Measurements from ENCODE around the gene GNMT. TPM values are rescaled to one million over a fixed set of nuclear protein-coding genes. Genes with fewer than 3 reads are reported as not detected.

The GNMT gene
- total RNA-seq, 1 experiment from 2014 or later: not detected

GRCh38 chr6:42935322-42935721, 25.2 kb upstream of the GNMT start:
- peaks cover 48% of the 10 kb centered on the region for H3K36me3 Mint-ChIP-seq (ENCODE audit: insufficient read depth, unreplicated experiment)
- POLR2A ChIA-PET: no interaction called here

GRCh38 chr6:42936398-42936797, 24.2 kb upstream of the GNMT start:
- Mint-ChIP-seq H3K4me1 (ENCODE audit: low read depth, unreplicated experiment) (peaks cover 7% of the 10 kb centered on the region), H3K36me3 (ENCODE audit: insufficient read depth, unreplicated experiment) (peaks cover 48% of the 10 kb centered on the region), H3K4me3 (ENCODE audit: unreplicated experiment) (no peak overlapping the region), H3K27me3 (ENCODE audit: insufficient read depth, unreplicated experiment) (no peaks in the 10 kb centered on the region), H3K27ac (ENCODE audit: unreplicated experiment) (no peak overlapping the region), H3K9me3 (ENCODE audit: unreplicated experiment) (no peaks in the 10 kb centered on the region)
- ChIA-PET CTCF (no interaction called here), POLR2A (interaction anchor here (0.6 kb wide), 1 partner anchor 28 kb away, joined by 3 read pairs; no protein-coding TSS in a partner anchor)
- Histone ChIP-seq H3K9me3 (no peaks in the 10 kb centered on the region), H3K27me3 (replicated peaks; ENCODE audit: control insufficient read depth, insufficient read depth, low read length) (no peaks in the 10 kb centered on the region), H3K4me3 (ENCODE audit: low read depth, low read length) (no peak overlapping the region), H3K4me1 (no peaks in the 10 kb centered on the region), H3K36me3 (ENCODE audit: control insufficient read depth, insufficient read depth, low read length) (0 out of 2 replicates have a peak, but pooled peaks cover 2% of the 10 kb centered on the region)
- BruUV-seq (replicated peaks): no TSS peak
- intact Hi-C loops (cut with micrococcal nuclease; ENCODE audit: unreplicated experiment): no loop called here
- TF ChIP-seq CTCF (IDR thresholded peaks at IDR 0.05; ENCODE audit: insufficient read depth in 1 of 2, low read depth in 1 of 2, low read length in 1 of 2, severe bottlenecking in 1 of 2, unreplicated experiment in 1 of 2): no peak
- DNase-seq: no peak

More at GRCh38 chr6:42935322-42935721, 25.2 kb upstream of the GNMT start:
- no peaks in the 10 kb centered on the region for H3K9me3 ChIP-seq
- H3K4me3 Mint-ChIP-seq (ENCODE audit: unreplicated experiment): no peak overlapping the region
- H3K27me3 Mint-ChIP-seq (ENCODE audit: insufficient read depth, unreplicated experiment): no peaks in the 10 kb centered on the region
- CTCF ChIA-PET: no interaction called here
- 0 out of 2 replicates have a peak, but pooled peaks cover 2% of the 10 kb centered on the region for H3K36me3 ChIP-seq (ENCODE audit: control insufficient read depth, insufficient read depth, low read length)
- BruUV-seq (replicated peaks): no TSS peak
- intact Hi-C loops (cut with micrococcal nuclease; ENCODE audit: unreplicated experiment): no loop called here
- H3K4me1 ChIP-seq: 0 out of 2 replicates have a peak, but pooled peaks cover 3% of the 10 kb centered on the region
- peaks cover 9% of the 10 kb centered on the region for H3K4me1 Mint-ChIP-seq (ENCODE audit: low read depth, unreplicated experiment)
- H3K4me3 ChIP-seq (ENCODE audit: low read depth, low read length): no peak overlapping the region
- H3K27me3 ChIP-seq (replicated peaks; ENCODE audit: control insufficient read depth, insufficient read depth, low read length): no peaks in the 10 kb centered on the region
- no peaks in the 10 kb centered on the region for H3K9me3 Mint-ChIP-seq (ENCODE audit: unreplicated experiment)
- DNase-seq: no peak
- TF ChIP-seq CTCF (IDR thresholded peaks at IDR 0.05; ENCODE audit: insufficient read depth in 1 of 2, low read depth in 1 of 2, low read length in 1 of 2, severe bottlenecking in 1 of 2, unreplicated experiment in 1 of 2): no peak
- no peak overlapping the region for H3K27ac Mint-ChIP-seq (ENCODE audit: unreplicated experiment)

DNA sequence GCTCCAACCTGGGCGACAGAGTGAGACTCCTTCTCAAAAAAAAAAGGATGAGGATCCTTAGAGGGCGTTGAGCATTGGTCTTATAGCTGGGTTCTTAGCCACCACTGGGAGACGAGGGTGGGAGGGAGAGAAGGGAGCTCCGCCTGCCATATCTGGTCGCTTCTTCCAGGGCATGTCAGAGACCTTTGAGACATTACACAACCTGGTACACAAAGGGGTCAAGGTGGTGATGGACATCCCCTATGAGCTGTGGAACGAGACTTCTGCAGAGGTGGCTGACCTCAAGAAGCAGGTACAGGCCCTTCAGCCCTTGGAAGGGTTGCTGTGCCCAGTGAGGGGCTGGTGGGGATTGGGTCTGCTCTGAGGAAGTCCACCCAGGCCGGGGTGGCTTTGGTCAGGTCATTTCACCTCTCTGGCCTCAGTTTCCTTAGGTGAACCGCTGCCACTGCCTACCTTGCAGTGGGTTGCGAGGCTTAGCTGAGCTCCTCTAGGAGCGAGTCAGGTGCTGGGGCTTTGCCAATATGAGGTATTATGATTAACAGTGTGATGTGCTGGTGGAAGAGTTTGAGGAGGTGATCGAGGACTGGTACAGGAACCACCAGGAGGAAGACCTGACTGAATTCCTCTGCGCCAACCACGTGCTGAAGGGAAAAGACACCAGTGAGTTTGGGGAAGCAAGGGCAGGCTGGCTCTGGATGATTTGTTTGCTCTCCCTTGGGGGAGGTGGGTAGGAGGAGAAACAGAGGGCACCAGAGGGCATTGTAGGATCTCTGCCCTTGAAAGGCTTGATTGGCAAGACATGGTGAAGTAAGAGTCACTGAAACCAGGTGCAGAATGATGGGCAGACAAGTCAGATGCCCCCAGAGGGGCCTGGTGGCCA, 22.8 kb upstream of the GNMT start:
- no peak for DNase-seq
- H3K36me3 ChIP-seq (ENCODE audit: control insufficient read depth, insufficient read depth, low read length): 0 out of 2 replicates have a peak, but pooled peaks cover 2% of the 10 kb centered on the region
- Mint-ChIP-seq H3K27ac (ENCODE audit: unreplicated experiment) (no peak overlapping the region), H3K36me3 (ENCODE audit: insufficient read depth, unreplicated experiment) (peaks cover 37% of the 10 kb centered on the region), H3K4me3 (ENCODE audit: unreplicated experiment) (no peak overlapping the region), H3K4me1 (ENCODE audit: low read depth, unreplicated experiment) (peaks cover 6% of the 10 kb centered on the region), H3K9me3 (ENCODE audit: unreplicated experiment) (no peaks in the 10 kb centered on the region), H3K27me3 (ENCODE audit: insufficient read depth, unreplicated experiment) (no peaks in the 10 kb centered on the region)
- intact Hi-C loops (cut with micrococcal nuclease; ENCODE audit: unreplicated experiment): no loop called here
- no peaks in the 10 kb centered on the region for H3K4me1 ChIP-seq
- no peak overlapping the region for H3K4me3 ChIP-seq (ENCODE audit: low read depth, low read length)
- H3K27me3 ChIP-seq (replicated peaks; ENCODE audit: control insufficient read depth, insufficient read depth, low read length): no peaks in the 10 kb centered on the region
- no peaks in the 10 kb centered on the region for H3K9me3 ChIP-seq
- POLR2A ChIA-PET: interaction anchor here (0.7 to 1.0 kb wide), 3 partner anchors 9 to 46 kb away, joined by 3 to 4 read pairs (median 3); partner anchors contain the start of genes CNPY3 and PPP2R5D
- TF ChIP-seq CTCF (IDR thresholded peaks at IDR 0.05; ENCODE audit: insufficient read depth in 1 of 2, low read depth in 1 of 2, low read length in 1 of 2, severe bottlenecking in 1 of 2, unreplicated experiment in 1 of 2): no peak
- CTCF ChIA-PET: no interaction called here
- no TSS peak for BruUV-seq (replicated peaks)
